Measurements from ENCODE around the gene TIE1. TPM values are rescaled to one million over a fixed set of nuclear protein-coding genes. Genes with fewer than 3 reads are reported as not detected.
A peak's percentile ranks its signal among the peaks of the same experiment; 100 is the strongest.

TIE1 gene
- total and polyA plus RNA-seq, 2 of the 13 experiments (the other 11 are each of a cell fraction or from before 2014, with no cell fraction given), result 0.58 to 0.84 TPM

- TF ChIP-seq KDM1A (CRISPR knock-in tag; IDR thresholded peaks at IDR 0.05), result no peak
- peak; percentile 84 for TF ChIP-seq AGO2 (optimal IDR thresholded peaks at IDR 0.05; ENCODE audit: low read depth, low read length)
- TF ChIP-seq SRSF4 (IDR thresholded peaks at IDR 0.05; ENCODE audit: low read depth, low read length, poor library complexity, severe bottlenecking), result no peak
- peak; percentile 87 for TF ChIP-seq ZNF142 (CRISPR knock-in tag; IDR thresholded peaks at IDR 0.05)
- peak; percentile 89 for TF ChIP-seq YEATS4 (CRISPR knock-in tag; IDR thresholded peaks at IDR 0.05; ENCODE audit: borderline replicate concordance)
- TF ChIP-seq SNAPC4 (CRISPR knock-in tag; IDR thresholded peaks at IDR 0.05), result no peak
- TF ChIP-seq ZNF512 (CRISPR knock-in tag; IDR thresholded peaks at IDR 0.05), result no peak
- TF ChIP-seq NRL (CRISPR knock-in tag; IDR thresholded peaks at IDR 0.05; ENCODE audit: borderline replicate concordance), result peak; percentile 81
- 0 out of 2 replicates have a peak, but pooled peaks have one; percentile 61 for TF ChIP-seq MEIS1 (CRISPR knock-in tag; IDR thresholded peaks at IDR 0.05; ENCODE audit: borderline replicate concordance)
- no peak for TF ChIP-seq GLMP (CRISPR knock-in tag; IDR thresholded peaks at IDR 0.05; ENCODE audit: borderline replicate concordance)
- TF ChIP-seq ZNF18 (CRISPR knock-in tag; IDR thresholded peaks at IDR 0.05; ENCODE audit: insufficient replicate concordance), result no peak
- TF ChIP-seq HDAC1 (CRISPR knock-in tag; IDR thresholded peaks at IDR 0.05), result peak; percentile 88
Measured at GRCh38 chr1:43367904-43368645, 67.3 kb downstream of the TIE1 start, which contains the start of gene ELOVL1 (continued).

All from HepG2 (cell line).